Activated T-cell treated with anti-CD3 and anti-CD28 coated beads for 48 hours (primary cell): Measurements from ENCODE around the gene EMSY.
"Not testable (repeated sequence)": the region's sequence is repeated elsewhere in the genome, so short reads cannot be mapped to it uniquely, and the experiment has no call there.

ENCODE experiments used
- DNase-seq: peaks from one replicate; pipeline ENCODE4 v3.0.0-alpha.2; 2020; ENCODE audit warnings: low read depth

Gene EMSY

GRCh38 chr11:76574406-76574805, 129.6 kb downstream of the EMSY start:
- no peak for DNase-seq

- no peak for DNase-seq
These were observed 130.1 kb downstream of the EMSY start for GRCh38 chr11:76574879-76575278.

GRCh38 chr11:76577226-76577920, 132.6 kb downstream of the EMSY start:
- no peak for DNase-seq

- DNase-seq, result no peak
These were observed 133.3 kb downstream of the EMSY start for GRCh38 chr11:76577921-76578653.

- no peak for DNase-seq
These were observed 133.8 kb downstream of the EMSY start for GRCh38 chr11:76578654-76579055.

- DNase-seq, result no peak
These were observed 134.4 kb downstream of the EMSY start for GRCh38 chr11:76579056-76579751.

GRCh38 chr11:76579752-76580151, 134.9 kb downstream of the EMSY start:
- no peak for DNase-seq

- not testable (repeated sequence) for DNase-seq
These were observed 137.7 kb downstream of the EMSY start for GRCh38 chr11:76582471-76582870.

GRCh38 chr11:76587820-76588454, 143.1 kb downstream of the EMSY start:
- no peak for DNase-seq

- DNase-seq, result peak; percentile 53
These were observed 143.9 kb downstream of the EMSY start for GRCh38 chr11:76588455-76589325.

- no peak for DNase-seq
These were observed 144.7 kb downstream of the EMSY start for GRCh38 chr11:76589477-76589876.

GRCh38 chr11:76589964-76590950, 145.4 kb downstream of the EMSY start:
- no peak for DNase-seq

GRCh38 chr11:76591416-76591815, 146.6 kb downstream of the EMSY start:
- DNase-seq, result no peak

- DNase-seq, result no peak
These were observed 147.5 kb downstream of the EMSY start for GRCh38 chr11:76592025-76592914.

- DNase-seq, result no peak
These were observed 148.1 kb downstream of the EMSY start for GRCh38 chr11:76592961-76593360.

- not testable (repeated sequence) for DNase-seq
These were observed 150.3 kb downstream of the EMSY start for GRCh38 chr11:76595091-76595490.

- DNase-seq, result no peak
These were observed 151.8 kb downstream of the EMSY start for GRCh38 chr11:76596652-76597051.

- no peak for DNase-seq
These were observed 153.0 kb downstream of the EMSY start for GRCh38 chr11:76597533-76598425.
